HEK293T (cell line): ENCODE results near the gene ACTR3.

Experiments
- BHLHE40 ChIP-seq: fragments of 450-650 bp; IDR thresholded peaks from 2 replicates; pipeline ENCODE4 v1.6.1; 2016; ENCODE audit warnings: mild to moderate bottlenecking, moderate library complexity, borderline replicate concordance
- HDGF ChIP-seq: fragments of 450-650 bp; IDR thresholded peaks from 2 replicates; pipeline ENCODE4 v1.6.1; 2017; ENCODE audit warnings: antibody characterized with exemption, borderline replicate concordance
- NFRKB ChIP-seq: fragments of 450-650 bp; IDR thresholded peaks from 2 replicates; pipeline ENCODE4 v1.6.1; 2016; ENCODE audit warnings: mild to moderate bottlenecking, moderate library complexity
- SP1 ChIP-seq: fragments of 450-650 bp; IDR thresholded peaks from 2 replicates; pipeline ENCODE4 v1.6.1; 2017
- SUZ12 ChIP-seq: fragments of 450-650 bp; IDR thresholded peaks from 2 replicates; pipeline ENCODE4 v1.6.1; 2016; ENCODE audit warnings: mild to moderate bottlenecking
- TARDBP ChIP-seq: fragments of 450-650 bp; IDR thresholded peaks from 2 replicates; pipeline ENCODE4 v1.6.1; 2016

GRCh38 chr2:113930448-113930847, 40.6 kb downstream of the ACTR3 start:
- no peak for TF ChIP-seq TARDBP
- no peak for TF ChIP-seq BHLHE40
- no peak for TF ChIP-seq HDGF
- TF ChIP-seq SUZ12, result no peak
- TF ChIP-seq SP1, result no peak
- TF ChIP-seq NFRKB, result no peak
